ENCODE measurements around the gene FSTL1.

The FSTL1 gene

DNA sequence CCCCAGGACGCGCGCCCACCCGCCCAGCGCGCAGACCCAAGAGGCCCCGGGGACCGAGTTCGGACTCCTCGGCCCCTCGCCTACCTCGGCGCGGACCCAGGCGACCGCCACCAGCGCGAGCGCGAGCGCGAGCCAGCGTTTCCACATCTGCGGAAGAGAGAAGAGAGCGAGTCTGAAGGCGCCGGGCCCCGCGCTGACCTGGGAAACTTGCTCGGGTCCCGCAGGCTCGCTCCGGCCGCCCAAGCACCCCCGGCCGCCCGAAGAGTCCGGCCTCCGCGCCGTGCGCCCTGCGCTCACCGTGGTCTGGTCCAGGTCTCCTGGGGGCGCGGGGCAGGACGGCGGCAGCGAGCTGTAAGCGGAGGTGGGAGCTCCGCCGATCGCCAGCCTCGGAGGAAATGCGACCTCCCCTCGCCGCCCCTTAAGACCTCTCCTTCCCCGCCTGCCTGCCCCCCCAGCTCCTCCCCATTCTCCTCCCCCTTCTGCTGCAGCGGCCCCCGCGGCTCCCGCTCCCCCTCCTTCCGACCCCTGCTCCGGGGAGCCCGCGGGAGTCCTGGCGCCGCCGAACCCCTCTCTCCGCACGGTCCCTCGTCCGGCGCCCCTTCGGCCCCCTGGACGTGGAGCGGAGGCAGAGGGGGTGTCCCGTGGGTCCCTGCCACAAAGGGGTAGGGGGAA, at the start of gene FSTL1:
FSTL1 (minus strand) TSS at position 393 of the 672 bp plus-strand sequence; CDS start at position 147, 246 bp downstream.
- peak in 1 of 2 donors; percentile 6 for DNase-seq

DNA sequence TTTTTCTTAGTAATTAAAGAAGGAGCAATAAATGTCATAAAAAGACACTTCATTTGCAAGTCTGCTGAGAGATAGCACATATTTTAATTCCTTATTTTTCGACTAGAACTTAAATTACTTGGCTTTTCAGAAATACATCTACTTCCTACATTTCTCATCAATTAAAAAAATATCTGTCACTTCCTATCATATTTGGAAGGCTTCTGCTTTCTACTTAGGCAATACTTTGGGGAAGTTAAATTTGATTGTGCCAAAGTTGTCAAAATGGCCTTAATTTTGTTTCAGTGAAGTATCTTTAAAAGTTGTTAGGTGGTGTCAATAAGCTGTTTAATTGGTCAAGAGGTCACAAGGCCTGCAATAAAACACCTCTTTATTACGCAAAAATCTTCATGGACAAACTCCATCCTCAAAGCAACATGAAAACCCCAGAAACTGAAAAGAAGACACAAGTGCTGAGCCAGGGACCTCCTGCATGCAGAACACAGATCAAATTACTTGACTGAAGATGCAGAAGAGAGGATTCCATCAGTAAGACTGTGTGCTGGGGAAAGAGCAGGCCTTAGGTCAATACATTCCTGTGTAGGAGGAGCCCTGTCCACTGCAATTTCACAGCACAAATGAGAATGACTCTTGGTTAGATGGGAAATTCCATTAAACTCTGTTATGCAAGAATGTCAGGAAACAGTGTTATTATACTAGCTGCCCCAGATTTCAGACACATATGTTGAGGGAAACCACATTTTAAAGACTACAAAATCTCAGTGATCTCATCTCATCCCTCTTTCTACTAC, 48.0 kb upstream of the FSTL1 start:
- no peak for DNase-seq

GRCh38 chr3:120497818-120498217, 47.0 kb upstream of the FSTL1 start:
- no peak for DNase-seq

GRCh38 chr3:120497336-120497735, 46.5 kb upstream of the FSTL1 start:
- no peak for DNase-seq

GRCh38 chr3:120496278-120497002, 45.6 kb upstream of the FSTL1 start:
- no peak for DNase-seq

DNA sequence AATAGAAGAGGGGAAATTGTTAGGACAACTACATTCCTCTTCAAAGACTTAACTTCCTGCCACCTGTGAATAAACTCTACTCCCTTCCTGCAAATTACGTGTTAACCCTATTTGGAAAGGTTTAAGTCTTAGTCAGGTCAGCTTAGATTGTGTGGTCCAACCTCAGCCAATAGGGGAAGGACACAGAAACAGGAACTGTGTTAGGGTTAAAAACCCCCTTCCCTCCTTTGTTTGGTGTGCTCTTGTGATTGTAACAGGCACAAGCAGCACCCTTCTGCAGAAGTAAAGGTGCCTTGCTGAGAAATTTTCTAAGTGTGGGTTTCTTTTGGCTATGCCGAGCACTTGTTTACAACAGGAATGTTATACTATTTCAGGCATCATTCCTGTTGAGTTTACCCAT, 45.0 kb upstream of the FSTL1 start:
- DNase-seq, result no peak

GRCh38 chr3:120492103-120492502, 41.3 kb upstream of the FSTL1 start:
- no peak for DNase-seq

DNA sequence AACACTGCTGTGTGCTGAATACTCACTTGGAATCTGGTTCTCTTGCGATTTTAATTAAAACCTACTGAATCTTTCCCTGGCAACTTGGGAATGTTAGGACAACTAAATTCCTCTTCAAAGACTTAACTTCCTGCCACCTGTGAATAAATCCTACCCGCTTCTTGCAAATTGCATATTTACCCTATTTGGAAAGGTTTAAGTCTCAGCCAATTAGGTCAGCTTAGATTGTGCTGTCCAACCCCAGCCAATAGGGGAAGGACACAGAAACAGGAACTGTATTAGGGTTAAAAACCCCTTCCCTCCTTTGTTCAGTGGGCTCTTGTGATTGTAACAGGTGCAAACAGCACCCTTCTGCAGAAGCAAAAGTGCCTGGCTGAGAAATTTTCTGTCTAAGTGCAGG, 38.6 kb upstream of the FSTL1 start:
- DNase-seq, result no peak

GRCh38 chr3:120488296-120488695, 37.5 kb upstream of the FSTL1 start:
- DNase-seq, result no peak

- DNase-seq, result no peak
Observed at GRCh38 chr3:120487191-120487650, 36.4 kb upstream of the FSTL1 start.

DNA sequence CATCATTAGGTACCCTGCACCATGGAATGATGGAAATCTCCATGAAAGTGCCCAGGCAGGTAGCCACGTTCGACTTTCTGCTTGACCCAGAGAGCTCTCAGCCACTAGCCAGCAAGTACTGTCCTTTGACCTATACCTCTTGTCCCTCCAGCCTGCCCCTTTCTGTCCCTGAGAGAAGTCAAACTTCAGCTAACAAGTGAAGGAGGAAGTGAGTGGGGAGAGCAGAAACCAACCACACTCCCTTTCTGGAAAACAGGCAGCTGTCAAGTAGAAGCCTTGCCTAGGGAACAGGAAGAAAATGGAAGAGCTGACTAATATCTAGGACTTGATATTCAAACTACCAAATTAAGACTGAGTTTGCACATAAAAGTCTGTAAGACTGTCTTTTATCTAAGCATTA, 30.3 kb upstream of the FSTL1 start:
- no peak for DNase-seq

DNA sequence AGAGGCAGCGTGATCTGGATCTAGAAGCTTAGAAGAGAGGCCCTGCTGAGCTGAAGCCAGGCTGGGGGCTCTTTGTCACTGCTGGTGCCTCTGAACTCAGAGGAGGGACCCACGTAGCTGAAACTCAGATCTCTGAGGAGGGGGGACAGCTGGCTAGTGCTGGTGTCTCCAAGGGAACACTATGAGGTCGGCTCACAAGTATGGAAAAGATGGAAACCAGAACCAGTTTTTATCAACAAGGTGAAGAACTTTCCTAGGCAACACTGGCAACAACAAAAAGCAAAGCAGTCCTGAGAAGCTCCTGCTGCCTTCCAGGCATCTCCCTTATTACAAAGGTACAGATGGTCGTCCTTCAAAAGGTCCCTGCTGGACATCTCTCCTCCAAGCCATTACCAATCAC, 27.0 kb upstream of the FSTL1 start:
- no peak for DNase-seq

DNA sequence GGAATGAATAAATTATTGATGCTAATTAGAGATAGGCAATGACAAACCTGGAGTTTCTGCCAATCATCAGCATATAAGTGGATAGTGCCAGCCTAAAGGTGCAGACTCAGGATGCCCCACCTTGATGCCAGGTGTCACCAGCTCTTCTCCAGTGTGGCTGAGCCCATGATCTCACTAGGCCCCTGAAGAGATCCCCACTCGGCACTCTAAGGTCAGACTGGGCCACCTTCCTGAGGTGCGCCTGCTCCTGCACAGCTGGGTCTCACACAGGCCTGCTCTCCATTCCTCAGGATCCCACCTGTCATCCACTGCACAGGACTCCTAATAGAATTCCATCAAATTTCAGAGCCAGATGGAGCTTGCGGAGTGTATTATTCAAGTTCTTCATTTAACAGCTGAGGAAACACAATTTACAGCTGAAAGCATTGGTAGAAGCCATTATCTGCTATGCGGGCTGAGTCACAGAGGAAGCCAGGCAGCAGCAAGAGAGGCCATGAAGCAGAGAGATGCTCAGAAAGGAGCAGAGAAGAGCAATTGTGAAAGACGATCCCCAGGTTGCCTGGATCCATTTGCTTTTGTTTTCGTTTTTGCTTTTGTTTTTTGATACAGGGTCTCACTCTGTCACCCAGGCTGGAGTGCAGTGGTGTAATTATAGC, 25.1 kb upstream of the FSTL1 start:
- DNase-seq, result no peak

GRCh38 chr3:120473896-120474675, 23.3 kb upstream of the FSTL1 start:
- DNase-seq, result no peak

DNA sequence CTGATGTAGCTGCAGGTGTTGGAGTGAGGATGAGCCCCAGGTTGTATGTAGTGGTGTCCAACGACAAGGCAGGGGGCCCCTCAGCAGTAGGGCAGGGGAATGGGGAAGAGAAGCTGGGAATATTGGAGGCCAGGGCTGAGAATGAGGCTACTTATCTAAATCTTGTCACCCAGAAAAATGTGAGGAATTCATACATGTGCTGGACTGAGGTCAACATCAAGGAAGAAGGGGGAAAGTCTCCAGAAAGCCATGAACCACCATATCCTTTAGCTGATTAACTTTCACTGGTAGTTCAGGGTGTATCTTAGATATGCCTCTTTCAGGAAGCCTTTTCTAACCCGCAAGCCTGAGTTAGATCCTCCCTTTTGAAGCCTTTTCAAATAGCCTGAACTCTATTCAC, 22.6 kb upstream of the FSTL1 start:
- no peak for DNase-seq

- DNase-seq, result no peak
Observed at GRCh38 chr3:120472121-120472844, 21.5 kb upstream of the FSTL1 start.

GRCh38 chr3:120471643-120472042, 20.9 kb upstream of the FSTL1 start:
- DNase-seq, result no peak

- peak; percentile 30 to 60 for DNase-seq
Observed at GRCh38 chr3:120470870-120471269, 20.1 kb upstream of the FSTL1 start.

GRCh38 chr3:120469882-120470301, 19.1 kb upstream of the FSTL1 start:
- DNase-seq, result no peak

DNA sequence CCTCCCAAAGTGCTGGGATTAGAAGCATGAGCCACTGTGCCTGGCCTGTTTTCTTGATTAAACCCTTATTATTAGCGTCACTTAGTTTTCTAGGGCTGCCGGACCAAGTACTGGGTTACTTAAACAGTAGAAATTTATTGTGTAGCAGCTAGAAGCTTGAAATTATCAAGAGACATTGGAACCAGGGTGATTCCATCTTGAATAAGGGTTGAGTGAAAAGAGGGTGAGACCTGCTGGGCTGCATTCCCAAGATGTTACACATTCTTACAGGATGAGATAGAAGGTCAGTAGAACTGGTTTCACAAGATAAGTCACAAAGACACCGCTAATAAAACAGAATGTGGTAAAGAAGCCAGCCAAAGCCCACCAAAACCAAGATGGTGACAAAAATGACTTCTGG, 18.6 kb upstream of the FSTL1 start:
- no peak for DNase-seq

GRCh38 chr3:120468635-120469295, 18.0 kb upstream of the FSTL1 start:
- DNase-seq, result no peak
